Measurements from ENCODE around the gene JAML. TPM values are rescaled to one million over a fixed set of nuclear protein-coding genes. Genes with fewer than 3 reads are reported as not detected.
A peak's percentile ranks its signal among the peaks of the same experiment; 100 is the strongest.

JAML gene
- total RNA-seq, 2 experiments from 2014 or later: 26.7 to 30.3 TPM

GRCh38 chr11:118209033-118209432 is 15.8 kb downstream of the JAML start:
- no peak for TF ChIP-seq CTCF (IDR thresholded peaks at IDR 0.05)
- Histone ChIP-seq H3K27ac (ENCODE audit: low read depth in 1 of 2, low read length in 2 of 2) (no peak overlapping the region), H3K27me3 (ENCODE audit: control insufficient read depth in 1 of 2, insufficient read depth in 2 of 2, low read length in 2 of 2) (no peaks in the 10 kb centered on the region), H3K36me3 (ENCODE audit: insufficient read depth, low read length) (peaks cover 71% of the 10 kb centered on the region), H3K4me3 (ENCODE audit: low read length) (no peak overlapping the region), H3K4me1 (ENCODE audit: insufficient read depth, low read length) (peaks cover 47% of the 10 kb centered on the region), H3K9me3 (ENCODE audit: control insufficient read depth in 1 of 2, insufficient read depth in 1 of 2, low read length in 2 of 2) (no peaks in the 10 kb centered on the region)
- intact Hi-C loops (cut with DNase I, micrococcal nuclease): no loop called here
- Mint-ChIP-seq H3K27ac (no peak overlapping the region), H3K4me3 (no peak overlapping the region), H3K27me3 (no peaks in the 10 kb centered on the region), H3K4me1 (ENCODE audit: low read depth) (peaks cover 33% of the 10 kb centered on the region), H3K36me3 (ENCODE audit: low read depth) (peaks cover 61% of the 10 kb centered on the region), H3K9me3 (no peaks in the 10 kb centered on the region)
- DNase-seq (no peak), ATAC-seq (ENCODE audit: poor library complexity) (no peak)
- ChIA-PET POLR2A (interaction anchor here (0.9 to 1.0 kb wide), 4 partner anchors 10 to 131 kb away, joined by 3 read pairs; no protein-coding TSS in a partner anchor), CTCF (interaction anchor here (1.0 kb wide), 1 partner anchor 10 kb away, joined by 3 read pairs; no protein-coding TSS in a partner anchor)

GRCh38 chr11:118207079-118207478 is 17.7 kb downstream of the JAML start:
- Histone ChIP-seq H3K27ac (ENCODE audit: low read depth in 1 of 2, low read length in 2 of 2) (no peak overlapping the region), H3K27me3 (ENCODE audit: control insufficient read depth in 1 of 2, insufficient read depth in 2 of 2, low read length in 2 of 2) (no peaks in the 10 kb centered on the region), H3K4me3 (ENCODE audit: low read length) (no peak overlapping the region), H3K36me3 (ENCODE audit: insufficient read depth, low read length) (peaks cover 66% of the 10 kb centered on the region), H3K9me3 (ENCODE audit: control insufficient read depth in 1 of 2, insufficient read depth in 1 of 2, low read length in 2 of 2) (no peaks in the 10 kb centered on the region), H3K4me1 (ENCODE audit: insufficient read depth, low read length) (peaks cover 48% of the 10 kb centered on the region)
- no peak for TF ChIP-seq CTCF (IDR thresholded peaks at IDR 0.05)
- Mint-ChIP-seq H3K36me3 (ENCODE audit: low read depth) (peaks cover 45% of the 10 kb centered on the region), H3K4me1 (ENCODE audit: low read depth) (peaks cover 14% of the 10 kb centered on the region), H3K27me3 (no peaks in the 10 kb centered on the region), H3K4me3 (no peak overlapping the region), H3K27ac (peak overlapping the region; percentile 74), H3K9me3 (no peaks in the 10 kb centered on the region)
- intact Hi-C loops (cut with DNase I, micrococcal nuclease): no loop called here
- ATAC-seq (ENCODE audit: poor library complexity) (no peak), DNase-seq (no peak)
- ChIA-PET POLR2A (interaction anchor here (1.0 to 1.5 kb wide), 2 partner anchors 17 to 22 kb away, joined by 4 to 13 read pairs; partner anchors contain the start of gene JAML), CTCF (no interaction called here)

GRCh38 chr11:118206391-118207031 is 18.3 kb downstream of the JAML start:
- DNase-seq: peak in 1 of 14 experiments; percentile 49
- ChIA-PET CTCF (no interaction called here), POLR2A (interaction anchor here (1.0 to 1.9 kb wide), 3 partner anchors 10 to 23 kb away, joined by 4 to 13 read pairs (median 6); partner anchors contain the start of gene JAML)

More at GRCh38 chr11:118206391-118207031, 18.3 kb downstream of the JAML start:
- H3K27ac ChIP-seq (ENCODE audit: low read depth in 1 of 2, low read length in 2 of 2): peak overlapping the region in 1 of 2 donors; percentile 15
- Mint-ChIP-seq H3K27ac (peak overlapping the region; percentile 74), H3K27me3 (no peaks in the 10 kb centered on the region), H3K9me3 (no peaks in the 10 kb centered on the region), H3K36me3 (ENCODE audit: low read depth) (peaks cover 39% of the 10 kb centered on the region), H3K4me3 (peak overlapping the region; percentile 75), H3K4me1 (ENCODE audit: low read depth) (peaks cover 8% of the 10 kb centered on the region)
- no peak for ATAC-seq (ENCODE audit: poor library complexity)
- H3K9me3 ChIP-seq (ENCODE audit: control insufficient read depth in 1 of 2, insufficient read depth in 1 of 2, low read length in 2 of 2): no peaks in the 10 kb centered on the region
- intact Hi-C loops (cut with DNase I, micrococcal nuclease): no loop called here
- peaks cover 60% of the 10 kb centered on the region for H3K36me3 ChIP-seq (ENCODE audit: insufficient read depth, low read length)
- H3K27me3 ChIP-seq (ENCODE audit: control insufficient read depth in 1 of 2, insufficient read depth in 2 of 2, low read length in 2 of 2): no peaks in the 10 kb centered on the region
- peaks cover 54% of the 10 kb centered on the region for H3K4me1 ChIP-seq (ENCODE audit: insufficient read depth, low read length)
- H3K4me3 ChIP-seq (ENCODE audit: low read length): no peak overlapping the region
- TF ChIP-seq CTCF (IDR thresholded peaks at IDR 0.05): no peak
